CD4-positive, alpha-beta T cell (primary cell): Measurements from ENCODE around the gene OAS2. TPM values are rescaled to one million over a fixed set of nuclear protein-coding genes. Genes with fewer than 3 reads are reported as not detected.

Experiments used
- ATAC-seq: fragments of 200-7000 bp; cut with Tn5 transposase; one replicate; pipeline ENCODE4 v1.10.0; 2022; ENCODE audit warnings: mild to moderate bottlenecking; ENCODE audit not compliant: poor library complexity
- CTCF ChIA-PET: fragments of 350-600 bp; sonication (Branson Sonifier 250); formaldehyde crosslinking; loops from one replicate; lab custom pipeline; 2021; ENCODE audit warnings: antibody characterized with exemption, inconsistent platforms; lab: Charles Lee
- POLR2A ChIA-PET: fragments of 350-600 bp; sonication (Branson Sonifier 250); formaldehyde crosslinking; loops from one replicate; lab custom pipeline; 2021; ENCODE audit warnings: antibody characterized with exemption, inconsistent platforms; lab: Charles Lee
- DNase-seq, 14 experiments: peaks; one replicate each; pipeline ENCODE4 v3.0.0-alpha.2; 2013 to 2020; ENCODE audit warnings: mixed read lengths in 2 of 14
- H3K27ac ChIP-seq, 2 donors: one replicate each; pipeline versions ENCODE4 v1.5.1 to v1.7.0; 2013; ENCODE audit warnings: low read length in 2 of 2, low read depth in 1 of 2, mild to moderate bottlenecking in 1 of 2
- H3K27me3 ChIP-seq, 2 experiments: 1 replicate in 1 of 2; 2 replicates in 1 of 2; pipeline versions ENCODE4 v1.6.1 to v1.7.0; 2013; ENCODE audit warnings: low read length in 2 of 2, control low read depth in 1 of 2, mild to moderate bottlenecking in 1 of 2, moderate library complexity in 1 of 2; ENCODE audit not compliant: insufficient read depth in 2 of 2, control insufficient read depth in 1 of 2
- H3K36me3 ChIP-seq: one replicate; pipeline ENCODE4 v1.6.1; 2013; ENCODE audit warnings: low read length, control low read depth; ENCODE audit not compliant: insufficient read depth
- H3K4me1 ChIP-seq: one replicate; pipeline ENCODE4 v1.6.1; 2013; ENCODE audit warnings: low read length, control low read depth; ENCODE audit not compliant: insufficient read depth
- H3K4me3 ChIP-seq: one replicate; pipeline ENCODE4 v1.5.1; 2013; ENCODE audit warnings: mild to moderate bottlenecking, low read length, moderate library complexity
- H3K9me3 ChIP-seq, 2 experiments: 1 replicate in 1 of 2; 2 replicates in 1 of 2; pipeline versions ENCODE4 v1.6.1 to v1.7.0; 2013; ENCODE audit warnings: low read length in 2 of 2, mild to moderate bottlenecking in 2 of 2, control low read depth in 1 of 2, moderate library complexity in 1 of 2; ENCODE audit not compliant: control insufficient read depth in 1 of 2, insufficient read depth in 1 of 2
- H3K27ac Mint-ChIP-seq: one replicate; pipeline ENCODE4 v1.8.0; 2020; ENCODE audit warnings: mixed read lengths
- H3K27me3 Mint-ChIP-seq: one replicate; pipeline ENCODE4 v1.8.0; 2021; ENCODE audit warnings: mixed read lengths
- H3K36me3 Mint-ChIP-seq: one replicate; pipeline ENCODE4 v1.8.0; 2021; ENCODE audit warnings: low read depth, mixed read lengths
- H3K4me1 Mint-ChIP-seq: one replicate; pipeline ENCODE4 v1.8.0; 2021; ENCODE audit warnings: low read depth, mixed read lengths
- H3K4me3 Mint-ChIP-seq: one replicate; pipeline ENCODE4 v1.8.0; 2020; ENCODE audit warnings: mild to moderate bottlenecking, mixed read lengths
- H3K9me3 Mint-ChIP-seq: one replicate; pipeline ENCODE4 v1.8.0; 2020; ENCODE audit warnings: mixed read lengths
- CTCF ChIP-seq: fragments of 200-600 bp; IDR thresholded peaks from one replicate; pipeline ENCODE4 v1.8.0; 2022; ENCODE audit warnings: antibody characterized with exemption, mild to moderate bottlenecking
- intact Hi-C, 2 experiments: fragments of 100-400 bp; cut with DNase I in 1 of 2; cut with micrococcal nuclease in 1 of 2; formaldehyde crosslinking; loops; one replicate each; pipeline versions ENCODE4 v1.15.1 to v1.9.0; 2023 to 2025; cut with DNase I, micrococcal nuclease
- total RNA-seq, 174 experiments: library from RNA in 2 of 174; stranded (reverse) in 2 of 174; gene quantifications; one replicate each; pipeline ENCODE4 v1.2.3 and lab custom pipeline; 2021 to 2026

The OAS2 gene
- total RNA-seq, 2 experiments from 2014 or later = 15.0 to 16.2 TPM

GRCh38 chr12:112961536-112961935 is 16.8 kb upstream of the OAS2 start:
- Histone ChIP-seq H3K27me3 (no peaks in the 10 kb centered on the region), H3K4me3 (no peak overlapping the region), H3K9me3 (peaks cover 0 to 6% of the 10 kb centered on the region in 2 experiments), H3K27ac (no peak overlapping the region), H3K4me1 (no peaks in the 10 kb centered on the region), H3K36me3 (peaks cover 52% of the 10 kb centered on the region)
- H3K4me1 Mint-ChIP-seq = peaks cover 13% of the 10 kb centered on the region
- intact Hi-C loops = no loop called here
- no peak overlapping the region for H3K4me3 Mint-ChIP-seq
- DNase-seq (no peak), ATAC-seq (no peak)
- no peak for TF ChIP-seq CTCF
- H3K36me3 Mint-ChIP-seq = peaks cover 96% of the 10 kb centered on the region
- ChIA-PET CTCF (no interaction called here), POLR2A (interaction anchor here (0.6 to 2.0 kb wide), 3 partner anchors 17 to 61 kb away, joined by 3 to 10 read pairs (median 3); partner anchors contain the start of gene OAS2)
- H3K27ac Mint-ChIP-seq = no peak overlapping the region
- peaks cover 7% of the 10 kb centered on the region for H3K9me3 Mint-ChIP-seq
- H3K27me3 Mint-ChIP-seq = no peaks in the 10 kb centered on the region

- peaks cover 62% of the 10 kb centered on the region for H3K36me3 ChIP-seq
- no peak overlapping the region for H3K4me3 ChIP-seq
- no peak for TF ChIP-seq CTCF
- peaks cover 8% of the 10 kb centered on the region for H3K4me1 Mint-ChIP-seq
- peaks cover 0 to 6% of the 10 kb centered on the region in 2 experiments for H3K9me3 ChIP-seq
- CTCF ChIA-PET = no interaction called here
- no peak overlapping the region for H3K27ac Mint-ChIP-seq
- H3K27me3 Mint-ChIP-seq = no peaks in the 10 kb centered on the region
- no peak overlapping the region for H3K4me3 Mint-ChIP-seq
- POLR2A ChIA-PET = interaction anchor here (1.3 to 2.0 kb wide), 2 partner anchors 16 to 19 kb away, joined by 3 to 10 read pairs; partner anchors contain the start of gene OAS2
- H3K9me3 Mint-ChIP-seq = peaks cover 4% of the 10 kb centered on the region
- intact Hi-C loops = no loop called here
- H3K36me3 Mint-ChIP-seq = peaks cover 94% of the 10 kb centered on the region
- ATAC-seq = no peak
- no peaks in the 10 kb centered on the region for H3K4me1 ChIP-seq
- DNase-seq = no peak
- no peaks in the 10 kb centered on the region for H3K27me3 ChIP-seq
- H3K27ac ChIP-seq = no peak overlapping the region
These were observed 15.8 kb upstream of the OAS2 start for GRCh38 chr12:112962561-112962960.

GRCh38 chr12:112963227-112963861 is 15.0 kb upstream of the OAS2 start:
- intact Hi-C loops = no loop called here
- ChIA-PET CTCF (no interaction called here), POLR2A (interaction anchor here (2.0 kb wide), 1 partner anchor 15 kb away, joined by 10 read pairs; the partner anchor contains the start of gene OAS2)
- H3K4me3 Mint-ChIP-seq = no peak overlapping the region
- no peak for TF ChIP-seq CTCF
- Histone ChIP-seq H3K9me3 (peaks cover 0 to 6% of the 10 kb centered on the region in 2 experiments), H3K4me3 (no peak overlapping the region), H3K27ac (no peak overlapping the region), H3K4me1 (no peaks in the 10 kb centered on the region), H3K27me3 (no peaks in the 10 kb centered on the region), H3K36me3 (peaks cover 69% of the 10 kb centered on the region)
- H3K4me1 Mint-ChIP-seq = peaks cover 8% of the 10 kb centered on the region
- peaks cover 93% of the 10 kb centered on the region for H3K36me3 Mint-ChIP-seq
- H3K9me3 Mint-ChIP-seq = peaks cover 4% of the 10 kb centered on the region
- no peak for DNase-seq
- ATAC-seq = no peak
- H3K27ac Mint-ChIP-seq = no peak overlapping the region
- no peaks in the 10 kb centered on the region for H3K27me3 Mint-ChIP-seq
